ENCODE data around the gene ABCC8.

ABCC8 gene

DNA sequence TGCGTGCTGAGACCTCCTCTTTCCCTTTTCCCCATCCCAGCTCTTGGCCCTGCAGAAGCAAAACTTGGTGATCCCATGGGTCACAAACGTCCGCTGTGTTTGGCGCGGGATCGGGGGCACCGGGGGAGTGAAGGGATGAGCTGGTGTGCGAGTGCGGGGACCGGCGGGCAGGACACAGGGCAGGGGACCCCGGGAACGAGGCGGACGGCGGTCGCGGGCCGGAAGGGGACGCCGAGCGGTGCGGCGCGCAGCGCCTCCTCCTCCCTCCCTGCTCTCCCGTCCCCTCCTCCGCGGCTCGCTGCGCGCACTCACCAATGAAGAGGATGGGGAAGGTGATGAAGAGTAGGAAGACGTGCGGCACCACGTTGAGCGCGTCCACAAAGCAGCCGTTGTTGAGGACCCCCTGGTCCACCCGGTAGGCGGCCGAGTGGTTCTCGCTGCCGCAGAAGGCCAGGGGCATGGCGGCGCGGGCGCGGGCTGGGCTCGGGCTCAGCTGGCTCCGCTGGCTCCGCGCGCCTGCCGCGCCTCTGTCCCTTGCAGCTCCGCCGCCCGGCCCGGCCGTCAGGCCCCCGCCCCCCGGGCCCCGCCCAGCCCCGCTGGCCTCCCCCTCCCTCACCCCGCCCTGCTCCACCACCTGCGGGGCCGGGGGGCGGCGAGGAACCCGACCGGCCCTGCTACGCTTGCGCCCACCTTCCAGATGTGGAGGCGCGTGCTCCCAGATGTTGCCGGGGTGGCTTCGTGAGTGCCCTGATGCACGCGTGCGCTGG lies at the start of gene ABCC8:
Gene ABCC8 (minus strand): TSS at position 529 of the 767 bp plus-strand sequence. CDS start 69 bp downstream, at position 460.
- no peak for DNase-seq

GRCh38 chr11:17526326-17526725 lies 49.7 kb upstream of the ABCC8 start:
- DNase-seq: no peak

DNA sequence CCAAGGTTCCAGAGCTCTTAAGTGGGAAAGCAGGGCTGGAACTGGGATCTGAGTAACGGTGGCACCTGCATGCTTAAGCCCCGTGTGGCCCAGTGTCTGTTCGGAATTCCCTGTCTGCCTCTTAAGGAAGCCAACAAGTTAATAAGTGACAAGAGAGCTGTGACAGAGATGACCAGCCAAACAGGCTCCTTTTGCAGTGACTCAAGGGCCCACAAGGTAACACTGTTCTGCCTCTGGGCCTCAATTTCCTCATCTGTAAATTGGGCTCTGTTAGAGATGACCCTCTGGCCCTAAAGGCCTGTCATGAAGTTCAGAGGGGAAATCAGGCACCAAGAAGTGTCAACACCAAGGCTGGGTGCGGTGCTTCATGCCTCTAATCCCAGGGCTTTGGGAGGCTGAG lies 48.9 kb upstream of the ABCC8 start:
- DNase-seq: no peak

- DNase-seq: no peak
Observed at GRCh38 chr11:17524221-17524620, 47.6 kb upstream of the ABCC8 start.

DNA sequence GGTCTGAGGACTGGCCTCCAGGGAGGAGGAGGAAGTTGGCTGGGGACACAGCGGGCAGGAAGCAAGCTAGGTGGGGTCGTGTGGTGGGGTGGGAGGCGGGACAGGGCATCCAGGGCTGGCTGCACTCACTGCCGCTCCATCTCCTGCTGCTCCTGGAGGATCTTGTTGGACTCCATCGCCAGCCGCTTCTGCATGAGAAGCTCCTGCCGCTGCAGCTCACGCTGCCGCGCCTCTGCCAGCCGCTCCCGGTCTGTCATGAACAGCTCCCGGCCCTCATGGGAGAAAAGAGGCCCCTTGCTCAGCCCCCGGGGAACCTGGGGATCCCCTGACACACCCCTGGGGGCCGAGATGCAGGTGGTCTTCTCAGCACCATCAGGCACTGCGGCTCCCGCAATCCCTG lies 46.0 kb upstream of the ABCC8 start:
- no peak for DNase-seq

GRCh38 chr11:17521106-17521900 lies 44.7 kb upstream of the ABCC8 start:
- no peak for DNase-seq

DNA sequence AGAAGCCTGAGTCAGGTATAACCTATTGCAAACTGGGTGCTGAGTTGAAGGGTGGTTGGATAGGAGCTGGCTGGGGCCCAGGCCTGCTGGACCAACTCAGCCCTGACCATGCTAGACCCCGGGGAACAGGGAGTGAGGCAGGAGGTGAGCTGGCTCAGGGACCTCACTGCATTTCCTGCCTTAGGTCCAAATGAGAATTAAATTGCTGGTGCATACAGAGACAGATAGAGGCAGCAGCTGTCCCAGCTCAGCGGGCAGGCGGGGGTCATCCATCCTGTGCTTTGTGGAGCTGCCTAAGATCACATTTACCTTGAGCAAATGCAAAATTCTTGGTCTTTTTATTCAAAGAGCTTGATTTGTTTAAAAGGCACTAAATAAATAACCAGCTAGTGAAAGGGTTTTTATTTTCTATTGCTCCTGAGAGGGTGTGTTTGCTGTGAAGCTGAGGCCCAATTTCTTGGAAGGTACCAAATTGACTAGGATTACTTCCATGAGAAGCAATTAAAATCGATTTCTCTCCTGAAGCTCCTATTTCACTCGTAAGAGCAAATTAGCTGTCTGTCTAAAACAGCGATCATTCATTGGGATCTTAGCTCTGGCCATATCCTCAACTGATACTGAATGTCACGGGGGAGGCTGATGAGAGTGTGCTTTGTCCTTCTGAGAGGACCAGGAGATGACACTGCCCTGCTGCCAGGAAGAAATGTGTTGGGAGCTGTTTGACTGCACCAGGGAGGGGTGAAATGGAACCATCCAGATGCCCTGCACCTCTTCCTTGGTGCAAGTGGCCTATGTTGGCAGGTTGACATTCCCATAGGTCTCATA lies 42.6 kb upstream of the ABCC8 start:
- DNase-seq: no peak

DNA sequence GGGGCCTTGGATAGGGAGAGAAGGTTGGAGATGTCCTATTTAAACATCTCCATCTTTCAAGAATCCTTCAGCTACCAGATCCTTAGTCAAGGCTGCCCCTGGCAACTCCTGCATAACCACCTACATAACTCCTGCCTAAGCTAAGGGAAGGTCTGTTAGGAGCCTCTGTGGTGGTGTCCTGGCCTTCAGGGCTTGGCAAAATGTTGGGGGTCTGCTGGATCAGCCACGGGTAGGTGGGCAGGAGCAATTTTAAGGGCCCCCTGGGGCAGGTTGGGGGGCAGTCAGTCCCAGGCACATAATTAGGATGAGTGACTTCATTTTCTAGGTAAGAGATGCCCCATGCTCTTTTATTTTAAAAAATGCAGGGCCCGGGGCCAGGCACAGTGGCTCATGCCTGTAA lies 41.7 kb upstream of the ABCC8 start:
- DNase-seq: no peak

DNA sequence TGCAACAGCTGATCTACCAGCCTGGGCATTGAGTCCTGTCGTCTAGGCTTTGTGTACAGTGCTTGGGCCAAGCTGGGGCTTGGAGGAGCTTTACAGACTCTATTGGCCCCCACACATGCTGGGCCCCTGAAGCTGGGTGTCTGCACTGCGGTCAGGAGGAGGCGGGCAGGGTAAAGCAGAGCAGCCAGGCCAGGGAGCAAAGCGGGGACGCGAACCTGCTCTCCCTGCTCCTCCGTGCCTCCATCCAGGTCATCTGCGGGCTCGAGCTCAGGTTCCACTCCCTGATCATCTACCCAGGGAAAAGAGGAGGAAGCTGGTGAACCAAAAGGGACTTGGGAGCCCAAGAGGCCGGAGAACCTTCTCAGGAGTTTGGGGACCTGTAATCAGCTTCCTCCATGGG lies 40.5 kb upstream of the ABCC8 start:
- DNase-seq: no peak

DNA sequence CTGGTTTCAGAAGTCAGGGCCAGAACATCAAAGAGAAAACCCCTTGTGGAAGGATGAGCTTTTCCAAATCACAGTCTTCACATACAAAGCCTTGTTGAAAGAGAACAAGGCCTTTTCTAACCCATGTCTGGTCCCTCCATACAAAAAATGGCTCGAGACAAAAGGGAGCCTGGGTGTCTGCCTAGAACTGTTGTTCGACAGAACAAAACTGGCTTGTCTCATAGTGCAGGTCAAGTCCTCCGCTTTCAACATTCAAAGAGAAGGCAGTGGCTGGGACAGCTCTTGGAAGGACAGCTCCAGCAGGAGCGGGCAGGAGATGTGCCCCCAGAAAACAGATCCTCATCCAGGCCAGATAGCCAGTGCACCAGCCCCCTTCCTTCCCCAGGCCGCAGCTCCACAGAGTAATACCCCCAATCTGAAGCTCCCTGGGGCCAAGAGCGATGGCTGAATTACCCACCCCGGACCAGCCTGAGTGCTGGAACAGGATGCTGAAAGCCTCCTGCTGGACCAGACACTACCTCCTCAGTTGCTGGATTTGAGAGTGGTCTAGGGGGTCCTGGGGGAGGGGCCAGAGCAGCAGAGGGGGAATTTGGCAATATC lies 40.0 kb upstream of the ABCC8 start:
- no peak for DNase-seq

GRCh38 chr11:17515443-17516176 lies 39.0 kb upstream of the ABCC8 start:
- no peak for DNase-seq

DNA sequence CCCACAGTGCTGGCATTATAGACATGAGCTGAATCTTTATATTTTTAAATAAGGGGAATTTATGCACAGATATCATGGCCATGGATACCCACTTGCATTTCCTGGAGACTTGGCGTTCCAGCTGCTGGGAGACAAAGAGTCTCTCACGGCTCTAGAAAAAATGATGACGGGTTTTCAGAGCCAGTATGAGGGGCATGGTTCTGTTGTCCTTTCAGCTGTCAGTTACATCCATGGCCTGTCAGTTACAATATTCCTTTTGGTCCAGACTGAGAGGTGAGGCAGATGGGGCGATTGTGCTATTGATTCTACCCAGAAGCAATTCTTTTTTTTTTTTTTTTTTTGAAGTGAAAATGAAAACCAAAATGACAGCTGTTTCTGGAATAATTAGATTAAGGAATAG lies 37.8 kb upstream of the ABCC8 start:
- DNase-seq: no peak

GRCh38 chr11:17513853-17514252 lies 37.2 kb upstream of the ABCC8 start:
- no peak for DNase-seq

DNA sequence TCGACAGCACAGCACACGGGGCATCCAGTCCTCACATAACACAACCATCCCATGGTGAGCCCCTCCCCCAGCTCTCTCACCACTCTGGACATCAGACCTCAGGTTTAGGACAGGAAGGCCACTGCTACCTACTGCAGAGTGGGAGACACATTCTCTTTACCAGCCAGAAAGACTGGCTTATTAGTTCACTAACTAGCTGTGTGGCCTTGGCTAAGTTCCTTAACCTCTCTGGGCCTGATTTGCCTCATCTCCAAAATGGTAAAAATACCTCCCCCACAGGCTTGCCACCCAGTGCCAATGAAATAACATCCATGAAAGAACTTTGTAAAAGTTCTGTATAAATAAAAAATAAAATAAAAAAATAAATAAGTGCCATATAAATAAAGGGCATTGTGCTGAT lies 35.5 kb upstream of the ABCC8 start:
- no peak for DNase-seq

GRCh38 chr11:17511571-17511970 lies 34.9 kb upstream of the ABCC8 start:
- no peak for DNase-seq

DNA sequence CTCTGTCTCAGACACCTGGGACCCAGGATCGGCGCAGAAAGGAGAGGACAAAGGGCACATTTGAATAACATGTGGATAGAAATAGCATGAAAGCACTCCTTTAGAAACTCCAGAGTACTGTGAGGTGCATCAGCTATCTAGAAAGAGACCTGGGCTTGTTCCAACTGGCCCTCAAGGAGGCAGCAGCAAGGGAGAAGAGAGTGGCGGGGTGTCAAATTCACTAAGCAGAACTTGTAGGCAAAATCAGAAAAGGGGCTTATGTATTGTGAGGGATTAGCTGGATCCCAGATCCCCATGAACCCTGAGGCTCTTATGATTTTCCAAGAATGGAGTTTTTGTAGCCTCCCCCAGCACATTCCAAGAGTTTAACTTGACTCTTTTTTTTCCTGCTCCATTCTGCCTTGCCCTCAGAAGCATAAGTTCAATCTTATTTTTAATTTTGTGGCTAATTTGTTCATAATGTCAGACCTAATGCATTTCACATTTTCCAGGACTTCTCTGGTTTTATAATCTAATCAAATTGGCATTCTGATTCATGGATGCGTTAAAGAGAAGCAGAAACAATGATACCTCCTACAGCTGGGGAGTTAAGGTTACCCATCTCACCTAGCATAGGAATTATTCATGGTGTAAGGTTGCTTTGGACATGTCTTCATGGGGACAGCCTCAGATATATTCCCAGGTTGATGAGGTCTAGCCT lies 34.0 kb upstream of the ABCC8 start:
- no peak for DNase-seq

DNA sequence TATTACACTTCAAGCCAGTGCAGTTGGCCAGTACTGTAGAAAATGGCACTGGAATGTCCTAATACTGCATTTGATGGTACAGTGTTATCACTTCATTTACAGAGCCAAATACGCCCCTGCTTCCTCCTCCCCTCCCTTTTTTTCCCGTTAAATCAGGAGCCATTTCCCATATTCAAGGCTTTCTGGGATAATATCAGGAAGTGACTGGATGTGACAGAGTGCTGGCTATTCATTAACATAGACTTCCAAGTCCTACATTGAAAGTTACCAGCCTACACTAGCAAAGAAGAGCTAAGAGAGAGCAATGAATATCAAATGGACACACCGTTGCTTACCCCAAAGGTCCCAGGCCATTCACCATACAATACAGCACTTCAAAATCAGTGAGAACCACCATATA lies 32.1 kb upstream of the ABCC8 start:
- DNase-seq: no peak

DNA sequence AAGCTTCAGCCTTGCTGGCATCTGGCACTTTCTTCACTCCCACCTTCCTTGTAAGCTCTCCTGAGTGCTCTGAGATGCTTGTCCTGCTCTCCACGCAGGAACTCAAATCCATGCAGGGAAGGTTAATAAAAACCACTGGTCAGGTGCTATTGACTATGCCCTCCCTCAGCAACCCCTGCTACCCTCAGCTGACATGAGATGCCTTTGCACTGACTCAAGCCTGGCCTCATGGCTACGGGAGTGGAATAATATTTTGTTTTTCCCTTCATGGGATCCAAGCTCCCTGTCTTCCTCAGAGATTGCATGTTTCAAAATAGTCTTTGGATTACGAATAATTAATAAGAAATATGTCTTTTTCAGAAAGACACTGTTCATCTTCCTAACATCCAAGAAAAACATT lies 31.7 kb upstream of the ABCC8 start:
- no peak for DNase-seq

GRCh38 chr11:17507773-17508172 lies 31.1 kb upstream of the ABCC8 start:
- no peak for DNase-seq

GRCh38 chr11:17506942-17507341 lies 30.3 kb upstream of the ABCC8 start:
- no peak for DNase-seq

DNA sequence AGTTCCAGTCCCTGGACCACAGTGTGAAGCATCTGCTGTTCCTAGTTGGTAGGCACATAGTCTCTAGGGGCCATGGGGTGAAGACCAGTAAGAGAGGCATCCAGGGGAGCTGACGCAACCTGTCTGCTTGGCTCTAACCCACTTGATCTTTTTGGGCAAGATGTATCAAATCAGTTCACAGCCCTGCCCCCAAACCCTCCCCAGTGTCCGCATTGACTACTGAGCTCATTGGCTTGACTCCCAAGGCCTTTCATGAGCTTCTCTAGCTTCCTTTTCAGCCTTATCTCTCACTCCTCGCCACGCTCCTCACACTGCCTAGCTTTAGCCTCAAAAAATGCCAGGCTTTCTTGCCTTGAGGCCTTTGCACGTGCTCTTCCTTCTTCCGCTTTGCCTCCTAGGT lies 29.7 kb upstream of the ABCC8 start:
- no peak for DNase-seq

GRCh38 chr11:17505146-17505545 lies 28.5 kb upstream of the ABCC8 start:
- no peak for DNase-seq

Data from activated CD8-positive, alpha-beta memory T cell treated with anti-CD3 and anti-CD28 coated beads, Interleukin-2, amount 50 U/mL, for 4 hours (primary cell).